SKM-1 (cell line): ENCODE data around the gene GMPPB.

Experiments used
- DNase-seq: peaks from one replicate; lab custom pipeline; 2025; ENCODE audit not compliant: unreplicated experiment; lab: John Stamatoyannopoulos, UW

GMPPB gene

DNA sequence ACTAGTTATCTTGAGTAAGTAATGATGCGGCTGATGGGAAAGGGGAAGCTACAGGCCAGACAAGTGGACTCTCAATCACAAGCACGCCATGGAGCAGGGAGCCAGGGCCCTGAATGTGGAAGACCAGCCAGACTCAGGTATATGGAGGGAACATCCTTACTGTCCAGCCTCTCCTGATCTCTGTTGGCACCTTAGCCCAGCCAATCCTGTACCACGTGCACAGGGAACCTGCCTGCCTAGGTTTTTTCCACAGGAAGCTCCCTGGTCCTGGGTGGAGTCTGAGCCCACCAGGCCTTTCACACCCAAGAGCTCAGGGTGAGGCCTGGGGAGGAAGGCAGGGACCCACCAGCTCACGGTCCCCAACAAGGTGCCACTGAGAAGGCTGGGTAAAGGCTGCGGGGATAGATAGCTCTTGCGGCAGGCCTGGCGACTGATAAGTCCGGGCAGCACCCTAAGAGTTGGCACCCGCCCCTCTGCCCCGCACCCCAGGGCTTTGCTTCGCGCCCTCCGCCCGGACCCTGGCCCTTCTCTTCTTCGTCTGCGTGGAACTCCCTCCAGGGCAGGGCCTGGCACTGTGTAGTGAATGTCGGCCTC is 50.5 kb downstream of the GMPPB start:
- no peak for DNase-seq

DNA sequence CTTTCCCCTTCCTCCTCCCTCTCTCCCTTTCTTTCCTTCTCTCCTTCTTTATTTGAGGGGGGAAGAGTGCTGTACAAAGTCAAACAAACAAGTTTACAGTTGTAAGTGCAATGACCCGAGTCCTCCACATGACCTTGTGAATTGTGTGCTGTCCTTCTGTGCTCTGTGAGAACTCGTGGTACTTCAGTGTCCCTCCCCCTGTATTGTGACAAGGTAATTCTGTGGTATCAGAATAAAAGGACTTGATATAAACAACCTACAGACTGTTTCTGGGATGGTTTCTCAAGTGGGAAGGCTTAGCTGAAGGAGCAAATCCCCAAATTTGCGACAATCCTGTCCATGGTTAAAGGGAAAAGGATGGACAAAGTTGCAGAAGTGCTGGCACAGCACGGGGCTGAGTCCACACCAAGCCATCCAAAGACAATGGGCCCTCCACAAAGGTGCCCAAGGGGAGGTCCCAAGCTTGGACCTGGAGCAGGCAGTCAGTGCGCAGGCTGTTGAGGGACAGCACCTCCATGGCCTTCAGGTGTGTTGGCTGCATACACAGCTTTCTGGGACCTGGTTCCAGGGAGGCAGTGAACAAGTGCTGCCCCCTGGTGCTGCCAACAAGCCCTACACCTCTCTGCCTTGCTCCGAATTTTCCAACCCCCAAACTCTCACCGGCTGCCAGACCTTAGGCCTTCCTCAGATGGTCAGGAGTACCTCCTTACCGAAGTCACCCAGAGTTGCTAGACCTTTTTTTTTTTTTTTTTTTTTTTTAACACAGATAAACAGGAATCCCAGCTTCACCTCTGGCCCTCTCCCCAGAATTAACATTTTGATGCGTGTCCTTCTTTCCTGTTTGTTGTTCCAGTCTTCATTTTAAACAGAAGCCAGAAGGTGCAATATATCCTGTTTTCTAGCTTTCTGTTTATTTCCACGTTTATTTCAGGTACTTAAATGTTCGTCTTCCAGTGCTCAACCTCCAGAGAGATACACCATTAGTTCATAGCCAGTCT is 52.2 kb downstream of the GMPPB start:
- DNase-seq, result no peak

DNA sequence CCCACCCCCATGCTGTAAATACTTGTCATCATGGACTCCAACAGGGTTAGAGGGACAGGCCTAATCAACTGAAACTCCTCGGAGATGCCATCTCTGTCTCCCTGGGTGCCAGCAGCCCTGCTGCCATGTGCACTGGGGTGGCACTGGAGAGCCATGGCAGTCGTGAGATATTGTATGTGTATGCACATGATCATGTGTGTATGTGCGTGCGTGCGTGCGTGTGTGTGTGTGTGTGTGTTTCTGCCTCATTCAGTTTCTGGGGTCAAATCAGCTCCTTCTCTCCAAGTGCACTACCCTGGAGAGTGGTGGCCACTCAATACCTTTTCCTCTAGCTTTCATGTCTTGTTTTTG is 52.8 kb downstream of the GMPPB start:
- DNase-seq, result no peak
